HG03354 (cell line): ENCODE measurements around the gene IKZF1.

ENCODE experiments used
- ATAC-seq: cut with Tn5 transposase; IDR thresholded peaks from one replicate; pipeline ENCODE4 v1.9.1; 2021; ENCODE audit warnings: mild to moderate bottlenecking; ENCODE audit not compliant: unreplicated experiment, poor library complexity, severe bottlenecking

The IKZF1 gene

GRCh38 chr7:50423860-50424259, 119.3 kb downstream of the IKZF1 start:
- ATAC-seq = no peak

DNA sequence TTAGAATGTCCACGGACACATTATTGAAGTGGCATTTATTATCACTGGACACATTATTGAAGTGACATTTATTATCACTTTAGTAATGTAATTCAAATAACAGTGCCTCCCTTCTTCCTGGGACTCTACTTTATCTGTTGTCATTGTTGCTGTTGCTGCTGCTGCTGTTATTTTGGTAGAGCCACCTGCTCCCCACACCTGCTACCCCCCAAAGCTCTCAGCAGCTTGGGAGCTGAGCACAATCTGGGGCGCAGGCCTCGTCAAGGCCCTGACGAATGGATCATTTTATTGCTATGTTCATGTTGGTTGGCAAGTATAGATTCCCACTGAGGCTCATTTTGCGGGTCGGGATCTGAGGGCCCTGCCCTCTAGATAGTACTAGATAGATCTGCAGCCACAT, 120.8 kb downstream of the IKZF1 start:
- ATAC-seq = no peak

GRCh38 chr7:50426280-50427045, 121.9 kb downstream of the IKZF1 start:
- ATAC-seq = no peak

DNA sequence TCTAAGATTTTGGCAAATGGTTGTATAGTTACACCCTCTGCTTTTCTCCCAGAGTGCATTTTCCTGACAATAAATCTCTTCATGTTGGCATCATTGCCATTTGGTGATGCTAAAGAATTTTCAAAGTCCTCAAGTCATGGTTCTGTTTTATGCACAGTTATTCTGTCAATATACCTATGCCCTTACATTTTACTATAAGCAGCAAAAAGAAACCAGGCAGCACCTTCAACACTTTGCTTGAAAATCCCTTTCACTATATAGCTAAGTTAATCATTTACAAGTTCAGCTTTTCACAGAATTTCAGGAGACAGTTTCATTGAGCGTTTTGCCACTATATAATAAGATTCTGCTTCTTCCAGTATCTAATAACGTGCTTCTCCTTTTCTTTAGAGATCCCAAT, 123.0 kb downstream of the IKZF1 start:
- ATAC-seq = no peak

- ATAC-seq = no peak
These were observed 124.4 kb downstream of the IKZF1 start for GRCh38 chr7:50428911-50429310.

- no peak for ATAC-seq
These were observed 126.8 kb downstream of the IKZF1 start for GRCh38 chr7:50431316-50431715.

GRCh38 chr7:50431722-50432305, 127.3 kb downstream of the IKZF1 start:
- ATAC-seq = no peak

DNA sequence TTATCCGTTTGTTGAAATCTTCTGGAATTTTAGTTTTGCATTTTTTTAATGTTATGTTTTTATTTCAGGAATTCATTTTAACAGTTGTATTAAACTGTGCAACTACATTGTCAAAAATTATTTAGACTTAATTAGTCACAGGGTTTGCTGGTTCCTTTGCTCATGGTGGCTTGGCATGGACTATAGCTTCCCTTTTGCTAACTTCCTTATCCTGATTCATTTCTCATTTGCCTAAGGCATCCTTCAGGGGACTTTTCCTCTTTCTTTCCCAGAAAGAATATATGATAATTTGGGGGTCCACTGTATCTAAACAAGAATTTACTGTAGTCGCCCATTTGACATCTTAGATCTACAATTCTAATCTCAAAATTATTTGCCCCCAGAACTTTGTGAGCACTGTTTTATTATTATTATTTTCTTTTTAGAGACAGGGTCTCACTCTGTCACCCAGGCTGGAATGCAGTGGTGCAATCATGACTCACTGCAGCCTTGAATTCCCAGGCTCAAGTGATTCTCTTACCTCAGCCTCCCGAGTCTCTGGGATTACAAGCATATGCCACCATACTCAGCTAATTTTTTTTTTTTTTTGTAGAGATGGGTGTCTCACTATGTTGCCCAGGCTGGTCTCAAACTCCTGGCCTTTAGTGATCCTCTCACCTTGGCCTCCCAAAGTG, 131.8 kb downstream of the IKZF1 start:
- ATAC-seq = no peak

DNA sequence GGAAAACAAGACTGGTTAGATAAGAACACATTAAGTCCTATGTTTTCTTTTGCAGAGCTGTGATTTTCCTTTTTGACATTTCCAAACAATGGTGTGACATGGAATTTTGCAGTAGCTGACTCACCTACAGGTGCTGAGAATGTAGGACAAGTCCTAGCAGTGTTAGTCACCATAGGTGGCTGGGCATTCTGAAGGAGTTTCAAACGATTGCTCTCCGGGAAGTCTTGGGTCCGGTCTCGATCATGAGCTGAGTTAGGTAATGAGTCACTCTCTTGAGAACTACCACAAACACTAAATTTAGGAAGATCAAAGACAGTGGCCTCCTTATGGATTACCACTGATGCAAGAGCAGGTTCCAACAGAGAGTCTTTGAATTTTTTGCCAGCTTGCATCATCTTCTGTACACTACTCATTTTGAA, 142.0 kb downstream of the IKZF1 start:
- no peak for ATAC-seq

DNA sequence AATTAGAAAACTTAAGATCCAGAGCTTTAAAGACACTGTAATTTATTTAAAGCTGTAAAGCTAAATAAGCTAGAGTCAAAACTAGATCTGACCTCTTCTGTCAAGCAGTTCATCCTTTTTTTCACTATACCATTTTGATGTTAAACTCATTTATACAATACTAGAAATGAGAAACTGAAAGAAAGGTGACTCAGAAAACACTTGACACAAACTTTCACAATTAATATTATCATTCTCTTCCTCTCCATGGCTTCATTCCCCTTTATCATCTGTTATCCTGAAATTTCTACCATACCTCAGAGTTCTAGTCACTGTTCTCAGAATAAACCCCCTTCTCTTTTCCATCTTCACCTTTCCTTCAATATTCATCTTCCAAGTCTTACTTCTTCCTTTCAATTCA, 144.3 kb downstream of the IKZF1 start:
- peak; percentile 29 for ATAC-seq

- no peak for ATAC-seq
These were observed 145.0 kb downstream of the IKZF1 start for GRCh38 chr7:50449501-50449880.

DNA sequence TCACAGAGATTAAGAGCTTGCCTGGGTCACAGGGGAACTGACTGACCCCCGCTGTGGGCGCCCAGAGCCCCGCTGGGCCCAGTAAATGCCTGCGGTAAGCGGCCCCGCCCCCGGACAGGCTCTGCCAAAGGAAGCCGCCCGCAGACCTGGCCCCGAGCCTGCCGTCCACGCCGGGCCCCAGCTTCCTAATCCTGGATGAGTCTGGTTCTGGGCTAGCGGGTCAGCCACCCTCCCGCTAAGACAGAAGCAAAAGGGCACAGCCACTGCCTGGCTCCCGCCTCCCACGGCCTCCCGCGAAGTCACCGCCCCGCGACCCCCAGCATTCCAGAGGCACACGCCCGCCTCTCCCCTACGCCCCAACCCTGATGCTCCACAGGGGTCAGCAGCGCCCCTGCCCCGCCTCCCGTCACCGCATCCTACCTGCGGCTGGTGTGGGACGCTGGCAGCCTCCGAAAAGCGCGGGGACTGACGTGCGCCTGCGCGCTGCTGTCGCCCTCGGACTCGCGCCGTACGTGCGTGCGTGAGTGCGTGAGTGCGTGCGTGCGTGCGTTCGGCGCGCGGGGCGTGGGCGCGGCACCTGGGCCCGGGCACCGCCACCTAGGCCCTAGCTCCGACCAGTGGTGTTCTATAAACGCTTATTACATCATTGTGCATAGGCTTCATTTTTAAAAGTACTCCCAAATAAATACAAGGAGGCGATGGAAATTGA, 145.5 kb downstream of the IKZF1 start, which contains the start of gene FIGNL1:
TSS of gene FIGNL1 (minus strand) at position 470 of the 709 bp plus-strand sequence. CDS start 3,063 bp downstream, outside the sequence.
- ATAC-seq = peak; percentile 92

- ATAC-seq = peak; percentile 12
These were observed 146.1 kb downstream of the IKZF1 start for GRCh38 chr7:50450590-50451032.
